ENCODE measurements around the gene SPTLC1. TPM values are rescaled to one million over a fixed set of nuclear protein-coding genes. Genes with fewer than 3 reads are reported as not detected.
A peak's percentile ranks its signal among the peaks of the same experiment; 100 is the strongest.

The SPTLC1 gene
- total and polyA plus RNA-seq, 2 of the 8 experiments (the other 6 are each of a cell fraction or from before 2014, with no cell fraction given): 34.2 to 62.1 TPM

DNA sequence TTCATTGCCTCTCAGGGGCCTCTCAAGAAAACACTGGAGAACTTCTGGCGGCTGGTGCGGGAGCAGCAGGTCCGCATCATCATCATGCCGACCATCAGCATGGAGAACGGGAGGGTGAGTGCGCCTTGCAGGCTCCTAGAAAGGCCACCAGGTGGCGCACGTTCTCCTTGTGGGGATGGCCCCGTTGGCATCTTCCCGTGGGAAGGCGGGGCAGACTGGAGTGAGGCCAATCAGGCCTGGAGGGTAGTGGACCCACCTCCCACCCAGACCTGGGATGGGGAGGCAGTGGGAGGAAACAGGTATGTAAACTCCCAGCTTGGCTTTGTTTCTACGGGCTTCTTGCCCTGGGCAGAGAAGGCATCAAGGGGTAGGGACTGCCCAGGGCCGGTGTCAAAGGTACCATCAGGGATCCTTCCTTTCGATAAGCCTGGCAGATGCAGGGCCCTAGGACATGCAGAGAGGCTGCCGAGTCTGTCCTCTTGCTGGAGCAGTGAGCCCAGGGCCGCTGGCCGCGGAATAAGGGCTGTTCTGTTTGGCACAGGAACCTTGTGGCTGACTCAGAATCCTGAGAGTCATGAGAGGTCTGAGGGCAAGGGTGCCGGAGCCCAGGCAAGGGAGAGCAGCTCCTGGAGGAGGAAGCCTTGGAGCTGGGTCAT is 18.9 kb upstream of the SPTLC1 start:
- H4K8ac ChIP-seq (ENCODE audit: extremely low read depth, insufficient read depth, low read length): peak overlapping the region; percentile 52; the same call in 1 of the 2 replicates
- no peaks in the 10 kb centered on the region for H3K79me1 ChIP-seq (ENCODE audit: low read depth, low read length)
- 34% methylated on average over 18 of the region's 19 CpGs; no CpG with 5 or more reads in 1 of the 2 experiments for WGBS, 2 experiments (ENCODE audit: extremely low coverage in 1 of 2, insufficient coverage in 1 of 2, insufficient read length in 1 of 2, insufficient replicate concordance in 2 of 2, low coverage in 1 of 2, low lambda C conversion rate in 2 of 2, missing lambda C conversion rate in 1 of 2)
- peak overlapping the region; percentile 0 to 41; a peak in 3 of 4 replicates for H3K4me2 ChIP-seq (ENCODE audit: insufficient read depth in 1 of 2, low read depth in 2 of 2, low read length in 2 of 2)
- H2AK5ac ChIP-seq (ENCODE audit: low read depth, low read length): no peak overlapping the region
- peak overlapping the region; percentile 48 for H4K5ac ChIP-seq (ENCODE audit: insufficient read length, low read depth, low read length)
- no peak overlapping the region for H3K4ac ChIP-seq (replicated peaks; ENCODE audit: insufficient read length, low read depth, low read length)
- no peaks in the 10 kb centered on the region for H3K9me3 ChIP-seq (ENCODE audit: insufficient read depth in 2 of 2, low read depth in 1 of 2, low read length in 1 of 2)
- H3K23ac ChIP-seq (ENCODE audit: insufficient read length): no peak overlapping the region
- no peak overlapping the region for H3K56ac ChIP-seq (replicated peaks; ENCODE audit: insufficient read length, low read depth, low read length)
- FAIRE-seq (peak; percentile 24), DNase-seq (ENCODE audit: low read depth in 1 of 2, low spot score in 2 of 2) (peak; percentile 85 to 96)
- no peak overlapping the region for H3K27ac ChIP-seq (ENCODE audit: low read depth, low read length)
- no peaks in the 10 kb centered on the region for H3K27me3 ChIP-seq (replicated peaks in 1 of 4; ENCODE audit: control insufficient read depth in 3 of 4, extremely low read depth in 1 of 4, insufficient read depth in 3 of 4, low read length in 3 of 4)
- CTCF ChIA-PET (ENCODE audit: partially characterized antibody): interaction anchor here (0.7 to 3.5 kb wide), 12 partner anchors 8 to 112 kb away, joined by 3 to 22 read pairs (median 4); no protein-coding TSS in a partner anchor
- H3K23me2 ChIP-seq (ENCODE audit: low read depth, low read length): no peaks in the 10 kb centered on the region; the same call in 1 of the 2 replicates
- H4K20me1 ChIP-seq (replicated peaks in 1 of 2; ENCODE audit: control insufficient read depth in 1 of 2, insufficient read depth in 2 of 2, low read length in 2 of 2): no peaks in the 10 kb centered on the region
- H3K79me2 ChIP-seq (ENCODE audit: control insufficient read depth in 1 of 2, insufficient read depth in 2 of 2, low read length in 2 of 2): no peaks in the 10 kb centered on the region
- H3K4me1 ChIP-seq (replicated peaks in 1 of 4; ENCODE audit: control insufficient read depth in 3 of 4, insufficient read depth in 4 of 4, low read length in 3 of 4): peaks cover 0 to 7% (median 2%) of the 10 kb centered on the region in 4 experiments; a peak in 3 of 7 replicates
- H4K91ac ChIP-seq (replicated peaks; ENCODE audit: insufficient read length, low read length): no peak overlapping the region
- peak overlapping the region; percentile 76; the same call in 1 of the 2 replicates for H2BK5ac ChIP-seq (ENCODE audit: low read depth, low read length)
- no peaks in the 10 kb centered on the region for H3K36me3 ChIP-seq (ENCODE audit: control insufficient read depth in 2 of 4, insufficient read depth in 4 of 4, low read length in 3 of 4)
- H2BK120ac ChIP-seq (replicated peaks; ENCODE audit: low read depth, low read length): no peak overlapping the region
- POLR2A ChIA-PET (ENCODE audit: partially characterized antibody): interaction anchor here (1.1 to 1.2 kb wide), 2 partner anchors 17 to 100 kb away, joined by 4 to 5 read pairs; no protein-coding TSS in a partner anchor
- peak overlapping the region; percentile 82 for H2AFZ ChIP-seq (ENCODE audit: low read length)
- no peak overlapping the region; the same call in 1 of the 2 replicates for H2BK15ac ChIP-seq (ENCODE audit: low read length)
- no peak overlapping the region for H2BK20ac ChIP-seq (ENCODE audit: low read length)
- peak overlapping the region; percentile 48; the same call in 1 of the 2 replicates for H3K18ac ChIP-seq (ENCODE audit: extremely low read depth, low read length)
- peak overlapping the region in 1 of 4 experiments; percentile 11; a peak in 3 of 8 replicates for H3K4me3 ChIP-seq (ENCODE audit: extremely low read depth in 1 of 4, insufficient read depth in 2 of 4, low read depth in 3 of 4, low read length in 4 of 4)
- H3K14ac ChIP-seq (ENCODE audit: insufficient read length): no peak overlapping the region
- no peak overlapping the region for H3K9ac ChIP-seq (replicated peaks in 1 of 4; ENCODE audit: extremely low read depth in 1 of 4, low read depth in 3 of 4, low read length in 3 of 4)
- no peak overlapping the region for H2BK12ac ChIP-seq (ENCODE audit: low read depth, low read length)
- no peak for TF ChIP-seq POLR2A (IDR thresholded peaks at IDR 0.05; ENCODE audit: control extremely low read depth in 1 of 2, low read depth in 2 of 2, low read length in 2 of 2)
- TF ChIP-seq SIRT6 (IDR thresholded peaks at IDR 0.05; ENCODE audit: low read length): no peak
- TF ChIP-seq TBP (IDR thresholded peaks at IDR 0.05; ENCODE audit: low read depth, low read length): peak; percentile 50; the same call in 1 of the 2 replicates
- TF ChIP-seq POU5F1 (IDR thresholded peaks at IDR 0.05; ENCODE audit: low read depth, low read length): no peak
- no peak; a peak in 1 of 4 replicates for TF ChIP-seq HDAC2 (IDR thresholded peaks at IDR 0.05; ENCODE audit: borderline replicate concordance in 1 of 2, low read depth in 2 of 2, low read length in 2 of 2)
- no peak for TF ChIP-seq JUN (IDR thresholded peaks at IDR 0.05; ENCODE audit: low read depth, low read length)
- TF ChIP-seq CHD2 (IDR thresholded peaks at IDR 0.05; ENCODE audit: low read length): no peak
- no peak for TF ChIP-seq RBBP5 (IDR thresholded peaks at IDR 0.05; ENCODE audit: borderline replicate concordance, low read depth, low read length)
- TF ChIP-seq, protein P1, sequence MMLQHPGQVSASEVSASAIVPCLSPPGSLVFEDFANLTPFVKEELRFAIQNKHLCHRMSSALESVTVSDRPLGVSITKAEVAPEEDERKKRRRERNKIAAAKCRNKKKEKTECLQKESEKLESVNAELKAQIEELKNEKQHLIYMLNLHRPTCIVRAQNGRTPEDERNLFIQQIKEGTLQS (IDR thresholded peaks at IDR 0.05; ENCODE audit: insufficient read depth, low read depth, low read length): no peak
- no peak for TF ChIP-seq ASH2L (IDR thresholded peaks at IDR 0.05; ENCODE audit: low read length)
- TF ChIP-seq SIN3A (conservative IDR thresholded peaks at IDR 0.05 in 1 of 2, IDR thresholded peaks at IDR 0.05 in 1 of 2; ENCODE audit: low read depth in 1 of 2, low read length in 2 of 2): no peak
- TF ChIP-seq CREB1 (IDR thresholded peaks at IDR 0.05): peak; percentile 68
